CD4-positive, alpha-beta T cell (primary cell): Measurements from ENCODE around the gene AAK1. TPM values are rescaled to one million over a fixed set of nuclear protein-coding genes. Genes with fewer than 3 reads are reported as not detected.

Source experiments
- ATAC-seq: fragments of 200-7000 bp; cut with Tn5 transposase; one replicate; pipeline ENCODE4 v1.10.0; 2022; ENCODE audit warnings: mild to moderate bottlenecking; ENCODE audit not compliant: poor library complexity
- CTCF ChIA-PET: fragments of 350-600 bp; sonication (Branson Sonifier 250); formaldehyde crosslinking; loops from one replicate; lab custom pipeline; 2021; ENCODE audit warnings: antibody characterized with exemption, inconsistent platforms; lab: Charles Lee
- POLR2A ChIA-PET: fragments of 350-600 bp; sonication (Branson Sonifier 250); formaldehyde crosslinking; loops from one replicate; lab custom pipeline; 2021; ENCODE audit warnings: antibody characterized with exemption, inconsistent platforms; lab: Charles Lee
- DNase-seq, 14 experiments: peaks; one replicate each; pipeline ENCODE4 v3.0.0-alpha.2; 2013 to 2020; ENCODE audit warnings: mixed read lengths in 2 of 14
- H3K27ac ChIP-seq, 2 donors: one replicate each; pipeline versions ENCODE4 v1.5.1 to v1.7.0; 2013; ENCODE audit warnings: low read length in 2 of 2, low read depth in 1 of 2, mild to moderate bottlenecking in 1 of 2
- H3K27me3 ChIP-seq, 2 experiments: 1 replicate in 1 of 2; 2 replicates in 1 of 2; pipeline versions ENCODE4 v1.6.1 to v1.7.0; 2013; ENCODE audit warnings: low read length in 2 of 2, control low read depth in 1 of 2, mild to moderate bottlenecking in 1 of 2, moderate library complexity in 1 of 2; ENCODE audit not compliant: insufficient read depth in 2 of 2, control insufficient read depth in 1 of 2
- H3K36me3 ChIP-seq: one replicate; pipeline ENCODE4 v1.6.1; 2013; ENCODE audit warnings: low read length, control low read depth; ENCODE audit not compliant: insufficient read depth
- H3K4me1 ChIP-seq: one replicate; pipeline ENCODE4 v1.6.1; 2013; ENCODE audit warnings: low read length, control low read depth; ENCODE audit not compliant: insufficient read depth
- H3K4me3 ChIP-seq: one replicate; pipeline ENCODE4 v1.5.1; 2013; ENCODE audit warnings: mild to moderate bottlenecking, low read length, moderate library complexity
- H3K9me3 ChIP-seq, 2 experiments: 1 replicate in 1 of 2; 2 replicates in 1 of 2; pipeline versions ENCODE4 v1.6.1 to v1.7.0; 2013; ENCODE audit warnings: low read length in 2 of 2, mild to moderate bottlenecking in 2 of 2, control low read depth in 1 of 2, moderate library complexity in 1 of 2; ENCODE audit not compliant: control insufficient read depth in 1 of 2, insufficient read depth in 1 of 2
- H3K27ac Mint-ChIP-seq: one replicate; pipeline ENCODE4 v1.8.0; 2020; ENCODE audit warnings: mixed read lengths
- H3K27me3 Mint-ChIP-seq: one replicate; pipeline ENCODE4 v1.8.0; 2021; ENCODE audit warnings: mixed read lengths
- H3K36me3 Mint-ChIP-seq: one replicate; pipeline ENCODE4 v1.8.0; 2021; ENCODE audit warnings: low read depth, mixed read lengths
- H3K4me1 Mint-ChIP-seq: one replicate; pipeline ENCODE4 v1.8.0; 2021; ENCODE audit warnings: low read depth, mixed read lengths
- H3K4me3 Mint-ChIP-seq: one replicate; pipeline ENCODE4 v1.8.0; 2020; ENCODE audit warnings: mild to moderate bottlenecking, mixed read lengths
- H3K9me3 Mint-ChIP-seq: one replicate; pipeline ENCODE4 v1.8.0; 2020; ENCODE audit warnings: mixed read lengths
- intact Hi-C, 2 experiments: fragments of 100-400 bp; cut with DNase I in 1 of 2; cut with micrococcal nuclease in 1 of 2; formaldehyde crosslinking; loops; one replicate each; pipeline versions ENCODE4 v1.15.1 to v1.9.0; 2023 to 2025; cut with DNase I, micrococcal nuclease
- total RNA-seq, 174 experiments: library from RNA in 2 of 174; stranded (reverse) in 2 of 174; gene quantifications; one replicate each; pipeline ENCODE4 v1.2.3 and lab custom pipeline; 2021 to 2026
- TF ChIP-seq, protein P1 (sequence below): fragments of 200-600 bp; IDR thresholded peaks from one replicate; pipeline ENCODE4 v1.8.0; 2022; ENCODE audit warnings: antibody characterized with exemption, mild to moderate bottlenecking

Gene AAK1
- total RNA-seq, 2 experiments from 2014 or later = 201 to 208 TPM

DNA sequence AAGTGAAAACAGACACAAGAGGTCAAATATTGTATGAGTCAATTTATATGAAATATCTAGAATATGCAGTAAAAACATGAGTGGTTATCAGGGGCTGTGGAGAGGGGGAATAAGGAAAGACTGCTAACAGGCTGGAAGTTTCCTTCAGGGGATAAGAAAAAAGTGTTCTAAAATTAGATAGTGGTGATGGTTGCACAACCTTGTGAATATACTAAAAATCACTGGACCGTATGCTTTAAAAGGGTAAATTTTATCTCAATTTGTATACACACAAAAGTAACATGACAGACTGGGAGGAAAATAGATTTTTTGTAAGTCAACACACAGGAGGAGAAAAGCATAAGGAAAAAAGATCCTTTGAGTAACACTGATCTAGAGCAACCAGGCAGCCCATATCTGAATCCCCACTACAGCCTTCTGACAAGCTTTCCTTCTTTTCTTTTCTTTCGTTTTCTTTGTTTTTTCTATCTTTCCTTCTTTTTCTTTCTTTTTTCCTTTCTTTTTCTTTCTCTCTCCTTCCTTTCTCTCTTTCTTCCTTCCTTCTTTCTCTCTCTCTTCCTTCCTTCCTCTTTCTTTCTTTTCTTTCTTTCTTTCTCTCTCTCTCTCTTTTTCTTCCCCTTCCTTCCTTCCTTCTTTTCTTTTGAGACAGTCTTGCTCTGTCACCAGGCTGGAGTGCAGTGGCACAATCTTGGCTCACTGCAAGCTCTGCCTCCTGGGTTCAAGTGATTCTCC is 95.4 kb downstream of the AAK1 start:
- peak overlapping the region; percentile 67 for H3K27ac Mint-ChIP-seq
- H3K4me1 Mint-ChIP-seq = peaks cover 74% of the 10 kb centered on the region

DNA sequence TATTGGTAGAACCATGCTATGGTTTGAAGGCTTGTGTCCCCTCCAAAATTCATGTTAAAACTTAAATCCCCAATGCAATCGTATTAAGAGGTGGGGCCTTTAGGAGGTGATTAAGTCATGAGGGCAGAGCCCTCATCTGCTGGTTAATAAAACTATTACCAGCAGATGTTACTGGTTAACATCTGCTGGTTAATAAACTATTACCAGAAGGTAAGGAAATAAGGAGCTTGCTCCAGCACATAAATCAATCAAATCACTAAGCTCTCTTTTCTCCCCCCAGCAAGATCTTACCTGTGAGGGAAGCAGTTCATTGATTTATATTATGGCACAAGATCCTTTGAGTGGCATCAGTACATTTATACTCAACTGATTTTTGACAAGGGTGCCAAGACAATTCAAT is 96.9 kb downstream of the AAK1 start:
- Histone ChIP-seq H3K4me1 (peaks cover 2% of the 10 kb centered on the region), H3K9me3 (peaks cover 0 to 5% of the 10 kb centered on the region in 2 experiments), H3K36me3 (peaks cover 52% of the 10 kb centered on the region), H3K4me3 (no peak overlapping the region), H3K27ac (no peak overlapping the region), H3K27me3 (no peaks in the 10 kb centered on the region)
- H3K27ac Mint-ChIP-seq = peak overlapping the region; percentile 67
- no peak for ATAC-seq
- H3K4me1 Mint-ChIP-seq = peaks cover 67% of the 10 kb centered on the region
- no peaks in the 10 kb centered on the region for H3K27me3 Mint-ChIP-seq
- H3K36me3 Mint-ChIP-seq = peaks cover 95% of the 10 kb centered on the region
- DNase-seq = no peak
- H3K4me3 Mint-ChIP-seq = no peak overlapping the region
- TF ChIP-seq, protein P1, sequence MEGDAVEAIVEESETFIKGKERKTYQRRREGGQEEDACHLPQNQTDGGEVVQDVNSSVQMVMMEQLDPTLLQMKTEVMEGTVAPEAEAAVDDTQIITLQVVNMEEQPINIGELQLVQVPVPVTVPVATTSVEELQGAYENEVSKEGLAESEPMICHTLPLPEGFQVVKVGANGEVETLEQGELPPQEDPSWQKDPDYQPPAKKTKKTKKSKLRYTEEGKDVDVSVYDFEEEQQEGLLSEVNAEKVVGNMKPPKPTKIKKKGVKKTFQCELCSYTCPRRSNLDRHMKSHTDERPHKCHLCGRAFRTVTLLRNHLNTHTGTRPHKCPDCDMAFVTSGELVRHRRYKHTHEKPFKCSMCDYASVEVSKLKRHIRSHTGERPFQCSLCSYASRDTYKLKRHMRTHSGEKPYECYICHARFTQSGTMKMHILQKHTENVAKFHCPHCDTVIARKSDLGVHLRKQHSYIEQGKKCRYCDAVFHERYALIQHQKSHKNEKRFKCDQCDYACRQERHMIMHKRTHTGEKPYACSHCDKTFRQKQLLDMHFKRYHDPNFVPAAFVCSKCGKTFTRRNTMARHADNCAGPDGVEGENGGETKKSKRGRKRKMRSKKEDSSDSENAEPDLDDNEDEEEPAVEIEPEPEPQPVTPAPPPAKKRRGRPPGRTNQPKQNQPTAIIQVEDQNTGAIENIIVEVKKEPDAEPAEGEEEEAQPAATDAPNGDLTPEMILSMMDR = no peak
- ChIA-PET POLR2A (no interaction called here), CTCF (interaction anchor here (1.4 kb wide), 1 partner anchor 178 kb away, joined by 4 read pairs; no protein-coding TSS in a partner anchor)
- no peaks in the 10 kb centered on the region for H3K9me3 Mint-ChIP-seq
- intact Hi-C loops = no loop called here

More for the DNA sequence above, 95.4 kb downstream of the AAK1 start:
- no peaks in the 10 kb centered on the region for H3K27me3 Mint-ChIP-seq
- Histone ChIP-seq H3K36me3 (peaks cover 45% of the 10 kb centered on the region), H3K27me3 (no peaks in the 10 kb centered on the region), H3K4me3 (no peak overlapping the region), H3K4me1 (peaks cover 4% of the 10 kb centered on the region), H3K9me3 (peaks cover 0 to 5% of the 10 kb centered on the region in 2 experiments), H3K27ac (no peak overlapping the region)
- DNase-seq (no peak), ATAC-seq (no peak)
- H3K36me3 Mint-ChIP-seq = peaks cover 93% of the 10 kb centered on the region
- intact Hi-C loops = no loop called here
- H3K9me3 Mint-ChIP-seq = no peaks in the 10 kb centered on the region
- POLR2A ChIA-PET = no interaction called here
- TF ChIP-seq, protein P1 = no peak
- no peak overlapping the region for H3K4me3 Mint-ChIP-seq
- CTCF ChIA-PET = interaction anchor here (0.8 kb wide), 1 partner anchor 17 kb away, joined by 4 read pairs; no protein-coding TSS in a partner anchor

- Mint-ChIP-seq H3K4me1 (peaks cover 62% of the 10 kb centered on the region), H3K4me3 (no peak overlapping the region), H3K36me3 (peaks cover 95% of the 10 kb centered on the region), H3K27me3 (no peaks in the 10 kb centered on the region), H3K27ac (peak overlapping the region; percentile 67), H3K9me3 (no peaks in the 10 kb centered on the region)
- H3K27me3 ChIP-seq = no peaks in the 10 kb centered on the region
- H3K9me3 ChIP-seq = peaks cover 0 to 5% of the 10 kb centered on the region in 2 experiments
- no peak overlapping the region for H3K27ac ChIP-seq
- H3K36me3 ChIP-seq = peaks cover 56% of the 10 kb centered on the region
- TF ChIP-seq, protein P1 = no peak
- intact Hi-C loops = no loop called here
- CTCF ChIA-PET = no interaction called here
- ATAC-seq (no peak), DNase-seq (no peak)
- H3K4me3 ChIP-seq = no peak overlapping the region
- no peaks in the 10 kb centered on the region for H3K4me1 ChIP-seq
- POLR2A ChIA-PET = interaction anchor here (0.9 kb wide), 1 partner anchor 99 kb away, joined by 3 read pairs; no protein-coding TSS in a partner anchor
These were observed 98.0 kb downstream of the AAK1 start for GRCh38 chr2:69545477-69545932.
